GM12873 (cell line): ENCODE results near the gene LY9.

ENCODE experiments used
- CTCF ChIP-seq: IDR thresholded peaks from 2 replicates; pipeline ENCODE4 v1.5.1; 2012; ENCODE audit warnings: low read depth, mild to moderate bottlenecking, moderate library complexity, low read length, control low read depth; ENCODE audit not compliant: insufficient read depth; ENCODE audit errors: missing control alignments

The LY9 gene, protein sequence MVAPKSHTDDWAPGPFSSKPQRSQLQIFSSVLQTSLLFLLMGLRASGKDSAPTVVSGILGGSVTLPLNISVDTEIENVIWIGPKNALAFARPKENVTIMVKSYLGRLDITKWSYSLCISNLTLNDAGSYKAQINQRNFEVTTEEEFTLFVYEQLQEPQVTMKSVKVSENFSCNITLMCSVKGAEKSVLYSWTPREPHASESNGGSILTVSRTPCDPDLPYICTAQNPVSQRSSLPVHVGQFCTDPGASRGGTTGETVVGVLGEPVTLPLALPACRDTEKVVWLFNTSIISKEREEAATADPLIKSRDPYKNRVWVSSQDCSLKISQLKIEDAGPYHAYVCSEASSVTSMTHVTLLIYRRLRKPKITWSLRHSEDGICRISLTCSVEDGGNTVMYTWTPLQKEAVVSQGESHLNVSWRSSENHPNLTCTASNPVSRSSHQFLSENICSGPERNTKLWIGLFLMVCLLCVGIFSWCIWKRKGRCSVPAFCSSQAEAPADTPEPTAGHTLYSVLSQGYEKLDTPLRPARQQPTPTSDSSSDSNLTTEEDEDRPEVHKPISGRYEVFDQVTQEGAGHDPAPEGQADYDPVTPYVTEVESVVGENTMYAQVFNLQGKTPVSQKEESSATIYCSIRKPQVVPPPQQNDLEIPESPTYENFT

GRCh38 chr1:160795951-160796383, at the start of gene LY9:
TSS of gene LY9 (plus strand) at chr1:160796174. CDS start at chr1:160796188, 14 bp downstream.
- no peak for TF ChIP-seq CTCF

DNA sequence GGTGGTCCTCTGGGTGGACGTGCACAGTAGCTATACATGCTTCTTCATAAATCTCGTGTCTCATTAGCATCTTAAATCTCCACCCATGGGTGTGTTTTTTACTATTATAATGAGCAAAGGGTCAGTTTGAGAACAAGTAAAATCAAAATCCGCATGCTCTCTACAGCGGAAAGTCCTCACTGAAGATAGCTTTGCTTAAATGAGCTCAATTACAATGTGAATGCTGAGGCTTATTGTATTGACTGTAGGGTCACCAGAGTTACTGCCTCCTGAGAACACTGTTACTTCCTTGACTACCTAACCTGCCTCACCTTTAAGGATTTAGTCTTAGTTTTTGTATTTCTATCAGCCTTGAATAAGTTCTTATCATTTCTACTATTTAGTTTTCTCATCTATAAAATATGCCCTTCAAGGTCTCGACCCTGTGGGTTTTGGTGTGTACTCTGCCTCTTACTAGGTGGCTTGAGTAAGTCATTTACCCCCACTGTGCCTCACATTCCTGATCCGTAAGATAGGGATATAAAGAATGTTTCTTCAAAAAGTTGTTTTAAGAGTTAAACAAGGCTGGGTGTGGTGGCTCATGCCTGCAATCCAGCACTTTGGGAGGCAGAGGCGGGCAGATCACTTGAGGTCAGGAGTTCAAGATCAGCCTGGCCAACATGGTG, 49.0 kb upstream of the LY9 start:
- TF ChIP-seq CTCF, result no peak

DNA sequence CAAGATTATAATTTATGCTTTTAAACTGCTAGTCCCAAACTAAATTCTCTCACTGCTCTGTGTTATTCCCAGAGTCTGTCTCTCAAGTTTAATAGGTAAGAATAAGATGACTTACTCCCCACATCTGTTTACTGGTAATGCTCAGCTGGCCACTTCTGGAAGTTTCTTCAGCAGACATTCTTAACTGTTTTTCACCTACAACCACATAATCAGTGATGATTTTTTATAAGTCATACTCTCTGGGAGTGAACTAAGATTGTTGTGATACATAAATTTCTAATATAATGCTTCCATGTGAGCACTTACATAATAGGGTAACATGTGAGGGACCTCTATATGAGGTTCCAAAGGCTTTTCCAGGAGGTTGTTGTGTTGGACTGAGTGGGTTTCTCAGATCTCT, 48.3 kb upstream of the LY9 start:
- no peak for TF ChIP-seq CTCF

GRCh38 chr1:160748181-160748877, 47.6 kb upstream of the LY9 start:
- TF ChIP-seq CTCF, result peak; percentile 52

GRCh38 chr1:160748878-160749269, 47.1 kb upstream of the LY9 start:
- TF ChIP-seq CTCF, result no peak

- TF ChIP-seq CTCF, result no peak
Measured at GRCh38 chr1:160750608-160751007, 45.4 kb upstream of the LY9 start.
